Upper lobe of right lung (tissue), 1 donor: ENCODE results near the gene KREMEN2. TPM values are rescaled to one million over a fixed set of nuclear protein-coding genes. Genes with fewer than 3 reads are reported as not detected.

ENCODE experiments used
- ATAC-seq: fragments of 200-7000 bp; cut with Tn5 transposase; one replicate; pipeline ENCODE4 v1.9.1; 2020; ENCODE audit warnings: mild to moderate bottlenecking, moderate library complexity
- DNase-seq: peaks from one replicate; pipeline ENCODE4 v3.0.0-alpha.2; 2020
- H3K27ac ChIP-seq: fragments of 200-600 bp; one replicate; pipeline ENCODE4 v1.8.0; 2022
- H3K27me3 ChIP-seq: fragments of 200-600 bp; one replicate; pipeline ENCODE4 v1.8.0; 2022; ENCODE audit warnings: mild to moderate bottlenecking
- H3K36me3 ChIP-seq: fragments of 200-600 bp; one replicate; pipeline ENCODE4 v1.8.0; 2022
- H3K4me1 ChIP-seq: fragments of 200-600 bp; one replicate; pipeline ENCODE4 v1.8.0; 2022
- H3K4me3 ChIP-seq: fragments of 200-600 bp; one replicate; pipeline ENCODE4 v1.8.0; 2022; ENCODE audit warnings: mild to moderate bottlenecking
- H3K9me3 ChIP-seq: fragments of 200-600 bp; one replicate; pipeline ENCODE4 v1.8.0; 2022
- CTCF ChIP-seq: fragments of 200-600 bp; IDR thresholded peaks from one replicate; pipeline ENCODE4 v1.8.0; 2022; ENCODE audit warnings: antibody characterized with exemption
- intact Hi-C: fragments of 100-400 bp; cut with DNase I; formaldehyde crosslinking; loops from one replicate; pipeline ENCODE4 v1.11.0; 2022
- total RNA-seq: library from RNA; stranded (reverse); fragmentation: NEBNext Ultra II Directional; extraction: Animal tissue kit (Norgen Biotek cat#: 25700); gene quantifications from one replicate; pipeline ENCODE4 v1.2.1, GENCODE V29; 2021
- donor health status: DM: no; HTN: yes; CAD: no; lungs with severe emphysema.

KREMEN2 gene
- total RNA-seq, 1 donor from 2014 or later = not detected

DNA sequence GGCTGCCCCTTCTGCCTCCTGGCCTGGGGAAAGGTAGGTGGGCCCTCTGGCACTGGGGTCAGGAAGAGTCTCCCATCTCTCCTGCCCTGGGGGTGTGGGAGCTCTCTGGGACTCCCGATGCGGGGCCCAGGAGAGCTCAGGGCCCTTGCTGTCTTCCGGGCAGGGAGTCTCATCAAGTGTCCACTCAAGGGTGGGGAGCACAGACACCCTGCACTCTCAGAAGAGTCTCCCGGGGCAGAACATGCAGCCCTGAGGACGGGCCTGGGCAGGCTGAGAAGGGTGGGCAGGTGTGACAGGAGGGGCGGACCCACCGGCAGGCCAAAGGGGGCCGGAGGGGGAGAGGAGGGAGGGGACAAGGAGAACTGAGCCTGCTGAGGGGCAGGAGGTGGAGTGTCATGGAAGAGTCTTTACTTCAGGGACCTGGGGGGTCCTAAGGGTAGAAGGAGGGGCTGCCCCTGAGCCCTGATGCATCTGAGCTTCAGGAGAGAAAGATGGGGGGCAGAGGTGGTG lies 24.6 kb downstream of the KREMEN2 start:
- no peak overlapping the region for H3K4me3 ChIP-seq
- H3K4me1 ChIP-seq = peaks cover 10% of the 10 kb centered on the region
- peaks cover 9% of the 10 kb centered on the region for H3K27me3 ChIP-seq
- intact Hi-C loops = no loop called here
- no peaks in the 10 kb centered on the region for H3K9me3 ChIP-seq
- no peaks in the 10 kb centered on the region for H3K36me3 ChIP-seq
- no peak for ATAC-seq
- TF ChIP-seq CTCF = no peak
- H3K27ac ChIP-seq = no peak overlapping the region
- DNase-seq = no peak

DNA sequence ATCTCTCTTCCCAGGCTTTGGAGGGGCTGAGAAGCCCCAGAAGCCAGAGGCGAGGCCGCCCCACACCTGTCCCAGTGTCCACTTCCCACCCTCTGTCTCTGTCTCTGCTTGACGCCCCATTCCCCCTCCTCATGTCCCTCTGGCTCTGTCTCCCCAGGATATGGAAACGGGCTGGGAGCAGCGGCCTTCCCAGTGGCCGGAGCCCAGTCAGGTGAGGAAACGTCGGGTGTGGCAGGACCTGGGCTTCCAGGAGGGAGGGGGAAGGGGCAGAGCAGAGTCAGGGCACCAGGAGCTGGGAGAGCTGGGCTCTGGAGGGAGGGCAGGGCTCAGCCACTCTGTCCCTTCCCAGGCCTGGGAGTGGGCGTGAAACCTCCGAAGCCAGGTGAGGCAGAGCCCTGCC lies 26.8 kb downstream of the KREMEN2 start:
- H3K36me3 ChIP-seq = no peaks in the 10 kb centered on the region
- no peak overlapping the region for H3K4me3 ChIP-seq
- no peak overlapping the region for H3K27ac ChIP-seq
- no peaks in the 10 kb centered on the region for H3K9me3 ChIP-seq
- no peak for TF ChIP-seq CTCF
- peaks cover 9% of the 10 kb centered on the region for H3K27me3 ChIP-seq
- DNase-seq (no peak), ATAC-seq (peak; percentile 37)
- H3K4me1 ChIP-seq = no peaks in the 10 kb centered on the region
- intact Hi-C loops = no loop called here

- no peak for TF ChIP-seq CTCF
- intact Hi-C loops = no loop called here
- Histone ChIP-seq H3K9me3 (no peaks in the 10 kb centered on the region), H3K4me3 (no peak overlapping the region), H3K4me1 (no peaks in the 10 kb centered on the region), H3K27me3 (peaks cover 9% of the 10 kb centered on the region), H3K36me3 (no peaks in the 10 kb centered on the region), H3K27ac (no peak overlapping the region)
- ATAC-seq = no peak
- DNase-seq = no peak
Measured at GRCh38 chr16:2991566-2992261, 27.6 kb downstream of the KREMEN2 start.

GRCh38 chr16:2992383-2993081 lies 28.5 kb downstream of the KREMEN2 start:
- Histone ChIP-seq H3K27me3 (peaks cover 9% of the 10 kb centered on the region), H3K36me3 (no peaks in the 10 kb centered on the region), H3K27ac (no peak overlapping the region), H3K4me3 (no peak overlapping the region), H3K4me1 (no peaks in the 10 kb centered on the region), H3K9me3 (no peaks in the 10 kb centered on the region)
- ATAC-seq (no peak), DNase-seq (no peak)
- intact Hi-C loops = no loop called here
- no peak for TF ChIP-seq CTCF

DNA sequence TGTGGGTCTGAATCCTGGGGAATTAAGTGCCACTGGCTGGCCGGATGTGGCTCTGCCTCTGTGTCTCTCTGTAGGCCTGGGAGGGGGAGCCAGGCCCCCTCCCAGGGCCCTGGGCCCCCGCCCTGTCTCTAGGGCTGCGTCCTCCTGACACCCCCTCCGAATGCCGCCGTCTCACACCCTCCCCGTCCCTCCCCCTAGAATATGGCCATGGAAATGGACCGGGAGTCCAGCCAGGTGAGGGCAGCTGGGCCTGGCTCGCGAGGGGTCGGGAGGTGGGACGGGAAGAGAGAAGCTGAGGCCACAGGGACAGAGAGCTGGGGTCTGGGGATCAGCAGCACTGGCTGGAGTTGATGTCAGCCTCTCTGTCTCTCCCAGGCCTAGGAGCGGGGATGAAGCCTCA lies 32.2 kb downstream of the KREMEN2 start:
- intact Hi-C loops = no loop called here
- TF ChIP-seq CTCF = no peak
- DNase-seq (no peak), ATAC-seq (no peak)
- Histone ChIP-seq H3K27me3 (no peaks in the 10 kb centered on the region), H3K9me3 (no peaks in the 10 kb centered on the region), H3K4me1 (no peaks in the 10 kb centered on the region), H3K36me3 (no peaks in the 10 kb centered on the region), H3K4me3 (no peak overlapping the region), H3K27ac (no peak overlapping the region)
